K562 (cell line): ENCODE results near the gene PDE5A. TPM values are rescaled to one million over a fixed set of nuclear protein-coding genes. Genes with fewer than 3 reads are reported as not detected.

ENCODE experiments used
- BRCA1 ChIP-seq, 2 experiments: fragments of 450-650 bp in 1 of 2; sonication (generic) in 1 of 2; formaldehyde crosslinking in 1 of 2; IDR thresholded peaks; 2 replicates each; pipeline versions ENCODE4 v1.5.0 to v1.6.1; 2017 to 2020; ENCODE audit warnings: mild to moderate bottlenecking in 1 of 2, missing genetic modification reagents in 1 of 2
- CEBPZ ChIP-seq: fragments of 150-350 bp; IDR thresholded peaks from 2 replicates; pipeline ENCODE4 v1.6.1; 2014; ENCODE audit warnings: low read depth, mild to moderate bottlenecking, low read length, borderline replicate concordance
- CSDE1 ChIP-seq, 2 experiments: fragments of 450-650 bp; IDR thresholded peaks; 2 replicates each; pipeline ENCODE4 v1.6.1; 2016; ENCODE audit warnings: mild to moderate bottlenecking in 1 of 2
- E2F1 ChIP-seq: sonication (generic); formaldehyde crosslinking; IDR thresholded peaks from 2 replicates; pipeline ENCODE4 v1.8.1; 2023; ENCODE audit warnings: mild to moderate bottlenecking, missing genetic modification reagents, moderate library complexity
- ERF ChIP-seq: fragments of 450-650 bp; formaldehyde crosslinking; IDR thresholded peaks from 2 replicates; pipeline ENCODE4 v1.4.0; 2020; ENCODE audit warnings: mild to moderate bottlenecking, mixed read lengths
- FOS ChIP-seq: IDR thresholded peaks from 3 replicates; pipeline ENCODE4 v1.6.1; 2011; ENCODE audit not compliant: insufficient read length; ENCODE audit errors: extremely low read depth
- NFRKB ChIP-seq: fragments of 450-650 bp; IDR thresholded peaks from 2 replicates; pipeline ENCODE4 v1.6.1; 2016; ENCODE audit warnings: low read depth
- RCOR1 ChIP-seq, 2 experiments: IDR thresholded peaks; 2 replicates each; pipeline ENCODE4 v1.6.1; 2012; ENCODE audit warnings: low read depth in 2 of 2, low read length in 2 of 2, borderline replicate concordance in 1 of 2, improper control_type of control experiment in 1 of 2
- SMAD2 ChIP-seq: fragments of 150-350 bp; IDR thresholded peaks from 2 replicates; pipeline ENCODE4 v1.6.1; 2014; ENCODE audit warnings: low read depth, mild to moderate bottlenecking, low read length
- SMARCE1 ChIP-seq: fragments of 450-650 bp; IDR thresholded peaks from 2 replicates; pipeline ENCODE4 v1.7.1; 2016; ENCODE audit warnings: mild to moderate bottlenecking
- TCF7 ChIP-seq: sonication (generic); IDR thresholded peaks from 2 replicates; pipeline ENCODE4 v1.6.1; 2016; ENCODE audit warnings: antibody characterized with exemption, borderline replicate concordance
- ZNF408 ChIP-seq: fragments of 250-450 bp; sonication (Bioruptor Pico); IDR thresholded peaks from 2 replicates; pipeline ENCODE4 v1.4.0; 2020; ENCODE audit warnings: low read depth, mild to moderate bottlenecking, moderate library complexity
- polyA plus RNA-seq, 8 experiments: library from polyadenylated mRNA; depleted of rRNA in 4 of 8; stranded (reverse) in 5 of 8; unstranded in 3 of 8; fragments of >200 nt; fragmentation: Nextera tagmentation in 2 of 8; fragmentation: Illumina TruSeq in 1 of 8; extraction: Ambion mirVana in 2 of 8; extraction: Trizol in 1 of 8; gene quantifications; 2 replicates each; pipeline versions ENCODE4 v1.2.1 to v1.2.3, GENCODE V29; 2011 to 2014; ENCODE audit warnings: inconsistent platforms in 1 of 8, missing spikeins in 1 of 8
- total RNA-seq, 7 experiments: library from RNA; depleted of rRNA in 6 of 7; stranded (reverse); fragments of >200 nt in 6 of 7; fragmentation: Illumina TruSeq in 2 of 7; extraction: Trizol in 2 of 7; gene quantifications; 2 replicates each; pipeline versions ENCODE4 v1.2.1 to v1.2.3, GENCODE V29; 2011 to 2021; ENCODE audit warnings: low replicate concordance in 1 of 7

Gene PDE5A
- total and polyA plus RNA-seq, 9 of the 15 experiments (the other 6 are each of a cell fraction or from before 2014, with no cell fraction given): 0.07 to 1.9 (median 0.29) TPM

- TF ChIP-seq CEBPZ (no peak), FOS (no peak), BRCA1 (IDR thresholded peaks at IDR 0.05) (no peak), BRCA1 (CRISPR knock-in tag; IDR thresholded peaks at IDR 0.05) (no peak), ERF (no peak), E2F1 (no peak), CSDE1 (IDR thresholded peaks at IDR 0.05) (no peak), SMAD2 (no peak), RCOR1 (IDR thresholded peaks at IDR 0.05; ENCODE audit: borderline replicate concordance in 1 of 2, low read depth in 2 of 2, low read length in 2 of 2) (no peak), NFRKB (no peak), TCF7 (no peak), SMARCE1 (no peak), ZNF408 (CRISPR knock-in tag) (no peak)
- TF ChIP-seq, all 486 proteins: peak for 0
Measured at GRCh38 chr4:119671205-119671604, 42.6 kb upstream of the PDE5A start (continued).
